Inflammatory macrophage treated with lipopolysaccharide for 1 hour (primary cell): ENCODE measurements around the gene PCSK5.
"Not testable (repeated sequence)": the region's sequence is repeated elsewhere in the genome, so short reads cannot be mapped to it uniquely, and the experiment has no call there.

ENCODE experiments used
- DNase-seq, 2 donors: peaks; one replicate each; pipeline ENCODE4 v3.0.0-alpha.2; 2020 to 2022

PCSK5 gene

GRCh38 chr9:75927356-75927755 is 36.9 kb downstream of the PCSK5 start:
- no peak for DNase-seq

DNA sequence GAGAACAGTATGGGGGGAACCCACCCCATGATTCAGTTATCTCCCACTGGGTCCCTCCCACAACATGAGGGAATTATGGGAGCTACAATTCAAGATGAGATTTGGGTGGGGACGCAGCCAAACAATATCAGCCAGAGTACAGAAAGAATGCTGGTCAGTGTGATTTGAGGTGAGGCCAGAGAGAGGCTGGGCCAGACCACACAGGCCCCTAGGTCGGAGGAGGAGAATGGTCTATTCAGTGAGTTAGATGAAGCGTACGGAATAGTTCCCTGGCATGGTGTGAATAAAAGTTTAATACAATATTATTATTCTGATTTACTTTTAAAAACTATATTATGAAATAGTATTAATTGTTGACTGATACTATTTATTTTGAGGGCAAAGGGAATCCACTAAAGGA is 39.7 kb downstream of the PCSK5 start:
- no peak for DNase-seq

- DNase-seq = no peak
Observed at GRCh38 chr9:75930730-75931321, 40.4 kb downstream of the PCSK5 start.

DNA sequence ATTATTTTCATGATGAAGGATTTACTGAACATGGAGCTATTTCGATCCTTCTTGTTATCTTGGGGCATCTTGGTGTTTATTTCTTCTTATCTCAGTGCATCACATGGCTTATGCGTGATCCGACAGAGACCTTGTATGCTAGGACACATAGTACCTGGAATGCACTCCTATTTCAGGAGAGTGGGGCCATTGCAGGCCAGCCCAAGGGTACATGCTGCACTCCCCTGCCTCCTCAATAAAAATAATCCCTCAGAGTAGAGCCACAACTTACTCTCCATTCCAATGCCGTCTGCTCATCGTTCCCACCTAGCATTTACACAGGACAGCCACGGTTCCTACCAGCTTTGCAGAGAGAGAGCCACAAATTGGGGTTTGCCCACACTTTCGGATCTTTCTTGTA is 43.5 kb downstream of the PCSK5 start:
- DNase-seq = no peak

DNA sequence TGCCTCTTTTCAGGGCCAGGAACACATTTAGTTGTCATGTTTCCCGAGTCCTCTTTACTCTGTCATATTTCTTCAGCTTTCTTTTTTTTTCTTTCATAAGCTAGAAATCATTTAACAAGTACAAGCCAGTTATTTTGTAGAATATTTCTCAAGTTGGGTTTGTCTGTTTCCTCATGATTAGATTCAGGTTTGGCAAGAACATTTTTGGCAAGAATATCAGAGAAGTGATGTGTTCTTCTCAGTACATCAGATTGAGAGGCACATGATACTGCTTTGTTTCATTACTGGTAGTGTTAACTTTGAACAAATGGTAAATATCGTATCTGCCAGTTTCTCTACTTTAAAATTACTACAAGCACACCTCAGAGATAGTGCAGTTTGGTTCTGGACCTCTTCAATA is 45.1 kb downstream of the PCSK5 start:
- DNase-seq = no peak

DNA sequence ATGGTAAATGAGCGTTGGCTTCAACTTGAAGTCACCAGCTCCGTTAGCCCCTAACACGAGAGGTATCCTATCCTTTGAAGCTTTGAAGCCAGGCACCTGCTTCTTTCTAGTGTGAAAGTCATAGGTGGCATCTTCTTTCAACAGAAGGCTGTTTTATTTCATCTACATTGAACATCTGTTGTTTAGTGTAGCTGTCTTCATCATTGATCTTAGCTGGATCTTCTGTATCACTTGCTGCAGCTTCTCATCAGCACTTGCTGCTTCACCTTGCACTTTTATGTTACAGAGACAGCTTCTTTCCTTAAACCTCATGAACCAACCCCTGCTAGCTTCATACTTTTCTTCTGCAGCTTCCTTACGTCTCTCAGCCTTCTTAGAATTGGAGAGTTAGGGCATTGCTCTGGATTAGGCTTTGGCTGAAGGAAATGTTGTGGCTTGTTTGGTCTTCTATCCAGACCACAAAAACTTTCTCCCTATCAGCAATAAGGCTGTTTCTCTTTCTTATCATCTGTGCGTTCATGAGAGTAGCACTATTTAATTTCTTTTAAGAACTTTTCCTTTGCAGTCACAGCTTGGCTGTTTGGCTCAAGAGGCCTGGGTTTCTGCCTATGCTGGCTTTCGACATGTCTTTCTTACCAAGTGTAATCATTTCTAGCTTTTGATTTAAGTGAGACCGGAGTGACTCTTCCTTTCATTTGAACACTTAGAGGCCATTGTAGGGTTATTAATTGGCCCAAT is 47.2 kb downstream of the PCSK5 start:
- DNase-seq = no peak

DNA sequence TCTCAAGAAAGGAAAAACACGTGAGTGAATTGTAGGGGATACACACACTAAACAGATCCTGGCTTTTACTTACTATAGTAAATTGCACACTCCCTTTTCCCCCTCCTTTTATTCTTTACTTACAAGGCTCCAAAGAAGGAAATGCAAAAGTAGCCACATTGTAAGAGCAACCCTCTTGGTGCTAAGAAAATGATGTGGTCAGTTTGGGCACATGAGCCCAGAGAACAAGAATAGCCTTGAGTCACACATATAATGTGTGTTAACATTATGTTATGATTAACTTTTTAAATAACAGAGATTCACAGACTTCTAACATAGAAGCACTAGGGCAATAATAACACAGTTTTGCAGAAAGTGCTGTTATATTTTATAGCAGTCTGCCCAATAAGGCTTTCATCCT is 48.5 kb downstream of the PCSK5 start:
- no peak for DNase-seq

DNA sequence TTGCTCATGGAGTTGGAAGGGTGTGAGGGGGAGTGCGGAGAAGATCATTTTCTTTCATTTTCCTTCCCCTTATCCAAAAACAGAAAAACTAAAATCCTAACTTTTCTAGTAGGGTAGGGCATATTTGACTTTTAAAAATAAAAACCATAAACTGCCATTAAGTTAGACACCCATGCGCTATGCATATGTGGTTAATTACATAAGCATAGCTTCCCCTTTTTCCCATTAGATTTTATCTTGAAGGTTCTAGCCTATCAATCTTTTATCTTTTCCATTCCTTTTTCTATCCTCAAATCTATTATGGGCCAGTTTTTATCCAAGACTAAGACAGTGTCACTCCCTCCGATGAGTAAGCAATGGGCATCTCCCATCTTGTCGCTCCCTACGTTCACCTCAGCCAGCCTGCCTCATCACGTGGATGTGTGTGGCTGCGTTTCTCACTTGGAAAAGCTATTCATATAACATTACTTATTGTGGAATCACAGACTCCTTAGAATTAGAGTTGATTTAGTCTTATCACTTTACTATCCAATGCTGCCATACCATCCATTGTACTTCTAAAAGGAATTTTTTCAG is 49.2 kb downstream of the PCSK5 start:
- DNase-seq = no peak

- no peak for DNase-seq
Observed at GRCh38 chr9:75941066-75941465, 50.6 kb downstream of the PCSK5 start.

- DNase-seq = no peak
Observed at GRCh38 chr9:75941577-75942311, 51.3 kb downstream of the PCSK5 start.

- DNase-seq = no peak
Observed at GRCh38 chr9:75946766-75947165, 56.3 kb downstream of the PCSK5 start.

DNA sequence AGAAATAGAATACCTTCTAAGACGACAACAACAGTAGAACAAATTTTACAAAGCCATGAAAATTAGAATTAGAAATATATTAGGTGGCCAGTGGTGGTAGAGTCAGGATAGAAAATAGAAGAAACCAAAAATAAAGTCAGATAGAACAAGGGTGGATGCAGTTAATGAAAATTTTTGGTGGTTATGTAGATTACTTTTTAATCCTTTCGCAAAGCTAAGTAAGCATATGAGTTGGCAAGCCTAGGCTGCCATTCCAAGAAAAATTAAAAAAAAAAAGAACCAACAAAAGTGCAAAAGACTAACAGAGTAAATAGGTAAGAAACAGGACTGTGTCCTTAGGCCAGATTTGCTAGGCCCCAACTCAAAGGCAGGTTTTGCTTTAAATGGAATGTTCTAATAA is 56.8 kb downstream of the PCSK5 start:
- DNase-seq = no peak

DNA sequence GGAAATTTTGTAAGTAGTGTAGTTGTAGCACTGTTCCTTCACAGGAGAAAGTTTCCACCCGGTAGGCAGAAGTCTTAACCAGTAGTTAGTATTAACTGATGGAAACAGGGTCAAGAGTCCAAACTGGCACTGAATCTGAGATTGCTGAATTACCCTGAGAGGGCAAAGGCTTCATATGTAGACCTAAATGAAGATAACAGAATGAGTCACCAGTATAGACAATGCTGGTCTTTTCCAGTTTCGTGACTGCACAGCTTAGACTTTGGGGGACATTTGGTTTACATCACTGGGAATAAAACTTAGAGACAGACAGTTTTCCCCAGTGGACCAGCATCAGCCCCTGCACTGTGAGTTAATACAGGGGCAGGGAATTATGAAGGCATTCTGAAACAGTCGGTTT is 60.5 kb downstream of the PCSK5 start:
- DNase-seq = no peak

GRCh38 chr9:75953218-75953617 is 62.7 kb downstream of the PCSK5 start:
- no peak for DNase-seq

GRCh38 chr9:75956161-75956560 is 65.7 kb downstream of the PCSK5 start:
- DNase-seq = no peak

DNA sequence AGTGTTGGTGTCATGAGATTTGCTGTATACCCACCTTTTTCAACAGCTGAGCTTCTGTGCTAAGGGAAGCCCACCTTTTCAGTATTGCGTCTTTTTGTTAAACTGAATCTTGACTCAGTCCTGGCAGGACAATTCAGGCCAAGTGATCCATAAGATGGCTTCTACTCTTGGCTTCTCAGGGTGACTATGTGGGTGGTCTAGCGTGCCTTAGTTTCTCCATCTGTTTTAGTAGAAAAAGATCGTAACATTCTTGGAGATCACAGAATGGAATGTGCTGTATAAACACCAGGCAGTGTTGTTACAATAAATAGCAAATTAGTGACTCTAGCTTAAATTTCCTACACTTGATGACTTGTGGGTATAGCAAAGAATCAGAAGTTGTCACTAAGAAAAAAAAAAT is 66.6 kb downstream of the PCSK5 start:
- no peak for DNase-seq

DNA sequence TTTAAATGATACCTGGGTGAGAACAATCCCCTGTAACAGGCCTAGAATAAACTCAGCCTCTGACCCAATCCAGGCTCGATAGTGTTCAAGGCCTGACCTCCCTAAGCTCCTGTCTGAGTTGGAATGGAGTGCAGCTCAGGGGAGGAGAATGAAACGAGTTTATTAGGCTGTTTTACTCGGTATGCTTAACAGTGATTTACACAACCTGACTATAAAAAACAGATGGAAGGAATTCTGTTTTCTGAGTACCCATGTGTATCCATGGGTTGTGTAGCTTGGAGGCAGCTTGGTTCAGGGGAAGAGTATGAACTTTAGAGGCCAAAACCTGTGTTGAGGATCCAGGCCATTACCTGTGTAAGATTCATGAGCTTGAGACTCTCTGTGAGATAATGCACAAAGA is 67.8 kb downstream of the PCSK5 start:
- no peak for DNase-seq

DNA sequence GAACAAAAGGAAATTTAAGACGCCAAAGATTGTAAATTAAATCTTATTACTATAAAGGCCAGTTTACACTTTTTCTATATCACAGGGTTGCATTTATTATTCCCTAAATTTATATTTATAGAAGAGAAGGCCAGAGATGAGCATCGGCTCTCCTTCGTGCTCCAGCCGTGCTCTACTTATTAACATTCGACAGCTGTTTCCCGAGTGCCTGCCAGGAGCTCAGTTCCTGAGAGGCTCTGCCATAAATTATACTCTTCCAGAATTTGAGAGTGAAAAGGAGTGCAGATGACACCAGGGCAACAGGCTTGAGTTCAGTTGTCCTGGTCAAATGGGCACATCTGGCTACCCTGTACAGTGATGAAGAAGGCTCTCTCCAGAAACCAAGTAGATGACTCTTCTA is 70.1 kb downstream of the PCSK5 start:
- DNase-seq = no peak

GRCh38 chr9:75962013-75962661 is 71.7 kb downstream of the PCSK5 start:
- no peak for DNase-seq

DNA sequence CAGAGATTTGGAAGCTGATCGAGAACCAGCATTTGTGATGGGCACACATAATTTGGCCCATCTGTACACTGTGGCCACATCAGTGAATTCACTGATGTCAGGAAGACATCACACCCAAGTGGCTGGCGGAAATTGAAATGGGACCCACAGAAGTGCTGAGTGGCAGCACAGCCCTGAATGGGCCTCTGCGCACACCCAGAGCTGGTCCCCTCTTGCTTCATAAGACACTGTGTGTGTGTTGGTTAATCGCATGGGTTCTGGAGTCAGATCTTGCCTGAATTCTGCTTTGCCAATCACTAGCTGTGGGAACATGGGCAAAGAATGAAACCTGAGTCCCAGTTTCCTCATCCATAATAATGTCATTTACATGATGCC is 72.2 kb downstream of the PCSK5 start:
- DNase-seq = no peak

GRCh38 chr9:75963321-75963720 is 72.8 kb downstream of the PCSK5 start:
- not testable (repeated sequence) for DNase-seq

GRCh38 chr9:75964427-75964826 is 74.0 kb downstream of the PCSK5 start:
- no peak for DNase-seq

- DNase-seq = no peak
Observed at GRCh38 chr9:75965231-75965630, 74.8 kb downstream of the PCSK5 start.
